Smooth muscle cell of the brain vasculature (primary cell): Measurements from ENCODE around the gene TP53BP2.
"Not testable (repeated sequence)": the region's sequence is repeated elsewhere in the genome, so short reads cannot be mapped to it uniquely, and the experiment has no call there.

Experiments used
- DNase-seq: peaks from one replicate; pipeline ENCODE4 v3.0.0-alpha.2; 2012; ENCODE audit warnings: low read depth, low spot score

The TP53BP2 gene

DNA sequence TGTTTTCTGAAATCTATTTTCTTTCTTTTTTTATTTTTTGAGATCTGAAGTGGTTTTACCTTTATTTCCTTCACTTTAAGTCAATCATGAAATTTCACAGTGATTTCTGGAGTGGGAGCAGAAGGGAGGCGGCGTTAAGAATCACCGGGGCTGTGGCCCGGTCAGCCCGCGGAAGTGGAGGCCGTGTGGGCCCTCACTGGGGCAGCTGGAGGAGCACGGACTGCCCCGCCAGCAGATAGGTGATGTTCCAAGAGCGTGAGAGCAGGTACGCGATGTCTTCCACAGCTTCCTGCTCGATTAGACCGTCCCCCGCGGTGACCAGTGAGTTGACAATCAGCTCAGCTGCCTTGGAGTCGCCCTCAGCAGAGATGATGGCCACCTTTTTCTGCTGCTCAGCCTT, 10.6 kb upstream of the TP53BP2 start:
- no peak for DNase-seq

DNA sequence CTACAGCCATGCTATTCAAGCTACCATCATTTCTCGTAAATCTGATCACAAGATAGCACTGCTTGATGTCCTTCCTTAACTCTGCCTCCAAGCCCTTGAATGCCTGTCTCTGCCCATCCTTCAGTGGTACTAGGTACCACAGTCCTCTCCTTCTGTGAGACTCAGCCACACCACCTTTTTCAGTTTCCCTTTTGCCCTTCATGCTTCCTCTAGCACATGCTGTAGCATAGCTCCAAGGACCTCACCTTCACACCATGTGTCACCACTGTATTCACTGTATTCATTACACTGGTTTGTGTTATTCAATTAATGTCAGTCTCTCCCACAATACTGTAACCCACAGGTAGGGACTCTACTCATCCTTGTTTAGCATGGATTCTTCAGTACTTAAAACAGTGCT, 8.0 kb upstream of the TP53BP2 start:
- DNase-seq = no peak

DNA sequence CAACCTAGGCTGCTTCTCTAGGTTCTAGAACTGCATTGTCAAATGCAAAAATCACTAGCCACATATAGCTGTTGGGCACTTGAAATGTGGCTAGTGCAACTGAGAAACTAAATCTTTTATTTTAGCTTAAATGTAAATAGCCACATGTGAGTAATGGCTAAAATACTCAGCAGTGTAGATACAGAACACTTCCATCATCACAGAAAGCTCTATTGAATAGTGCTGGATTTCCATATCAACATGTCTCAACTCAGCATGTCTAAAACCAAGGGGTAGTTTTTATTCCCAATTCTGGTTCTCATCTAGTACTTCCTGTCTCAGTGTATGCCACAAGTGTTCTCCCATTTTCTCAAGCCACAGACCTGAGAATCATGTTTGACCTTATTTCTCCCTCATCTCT, 7.5 kb upstream of the TP53BP2 start:
- DNase-seq = no peak

DNA sequence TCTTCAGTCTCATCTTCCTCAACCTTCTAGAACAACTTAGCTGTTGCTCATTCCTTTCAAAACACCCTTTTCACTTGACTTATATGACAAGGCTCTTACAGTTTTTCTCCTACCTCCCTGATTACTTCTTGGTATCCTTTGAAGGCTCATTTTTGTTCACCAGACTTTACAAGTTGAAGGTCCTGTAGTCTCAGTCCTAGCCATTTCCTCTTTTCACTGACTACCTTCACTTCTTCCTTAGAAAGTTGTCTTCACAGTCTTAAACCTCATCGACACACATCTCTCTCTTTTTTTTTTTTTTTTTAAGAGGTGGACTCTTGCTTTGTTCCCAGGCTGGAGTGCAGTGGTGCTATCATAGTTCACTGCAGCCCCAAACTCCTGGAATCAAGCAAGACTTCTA, 6.6 kb upstream of the TP53BP2 start:
- no peak for DNase-seq

DNA sequence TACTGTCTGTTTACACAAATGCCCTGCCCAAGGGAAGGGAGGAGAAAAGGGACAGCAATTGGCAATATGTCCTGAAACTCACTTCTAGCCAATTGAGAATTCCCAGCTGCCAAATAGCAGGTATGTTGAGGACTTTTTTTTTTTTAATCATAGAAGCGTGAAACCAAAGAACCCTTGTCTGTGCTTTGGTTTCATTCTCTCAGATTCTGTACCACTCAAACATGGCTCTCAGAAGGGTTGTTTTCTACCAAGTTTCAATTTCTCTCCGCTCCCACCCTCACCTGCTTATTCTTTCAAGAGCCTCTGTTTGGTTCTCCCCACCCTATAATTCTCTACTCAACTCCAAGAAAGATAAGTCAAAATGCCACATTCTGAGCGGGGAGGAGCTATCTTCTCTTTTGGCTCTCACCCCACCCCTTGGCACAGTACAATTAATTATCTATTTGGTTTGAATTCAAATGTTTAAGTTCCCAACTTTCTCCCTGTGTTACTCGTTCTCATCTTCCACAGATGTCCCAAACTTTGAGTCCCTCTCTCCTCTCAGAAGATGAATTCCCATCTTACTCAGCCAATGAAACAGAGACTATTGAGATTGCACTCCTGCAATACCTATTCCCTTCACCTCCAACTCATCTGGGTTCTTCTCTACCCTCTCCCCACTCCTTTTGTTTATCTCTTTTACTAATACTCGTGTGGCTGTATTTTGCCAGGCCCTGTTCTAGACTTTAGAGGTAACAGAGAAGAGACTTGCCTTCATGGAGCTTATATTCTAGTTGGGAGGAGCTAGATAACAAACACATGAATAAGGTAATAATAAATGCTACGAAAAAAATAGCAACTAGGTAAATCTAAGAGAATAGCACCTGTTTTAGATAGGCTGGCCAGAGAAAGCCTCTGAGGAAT, 3.9 kb upstream of the TP53BP2 start:
- DNase-seq = no peak

DNA sequence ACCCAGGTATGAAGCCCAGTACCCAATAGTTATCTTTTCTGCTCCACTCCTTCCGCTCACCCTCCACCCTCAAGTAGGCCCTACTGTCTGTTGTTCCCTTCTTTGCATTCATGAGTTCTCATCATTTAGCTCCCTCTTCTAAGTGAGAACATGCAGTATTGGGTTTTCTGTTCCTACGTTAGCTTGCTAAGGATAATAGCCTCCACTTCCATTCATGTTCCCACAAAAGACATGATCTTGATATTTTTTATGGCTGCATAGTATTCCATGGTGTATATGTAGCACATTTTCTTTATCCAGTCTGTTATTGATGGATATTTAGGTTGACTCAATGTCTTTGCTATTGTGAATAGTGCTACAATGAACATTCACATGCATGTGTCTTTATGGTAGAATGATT, 2.8 kb upstream of the TP53BP2 start:
- DNase-seq = no peak

DNA sequence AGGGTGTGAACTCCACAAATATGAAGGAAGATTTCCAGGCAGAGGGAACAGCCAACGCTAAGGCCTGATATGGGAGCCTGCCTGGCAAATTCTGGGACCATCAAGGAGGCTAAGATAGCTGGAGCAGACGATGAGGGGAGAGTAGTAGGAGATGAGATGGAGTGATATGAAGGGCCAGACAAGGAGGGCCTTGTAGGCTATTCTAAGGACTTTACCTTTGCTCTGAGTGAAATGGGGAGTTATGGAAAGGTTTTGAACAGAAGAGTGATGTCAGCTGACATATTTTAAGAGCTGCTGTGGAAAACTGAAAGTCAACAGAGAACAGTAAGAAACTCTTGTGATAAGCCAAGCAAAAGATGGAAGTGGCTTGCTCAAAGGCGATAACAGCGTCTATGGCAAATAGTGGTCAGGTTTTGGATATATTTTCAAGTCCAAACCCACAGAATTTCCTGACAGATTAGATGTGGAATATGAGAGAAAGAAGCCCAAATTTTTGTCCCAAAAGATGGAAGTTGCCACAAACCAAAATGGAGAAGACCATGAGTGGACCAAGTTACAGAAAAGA, 2.1 kb upstream of the TP53BP2 start:
- DNase-seq = no peak

DNA sequence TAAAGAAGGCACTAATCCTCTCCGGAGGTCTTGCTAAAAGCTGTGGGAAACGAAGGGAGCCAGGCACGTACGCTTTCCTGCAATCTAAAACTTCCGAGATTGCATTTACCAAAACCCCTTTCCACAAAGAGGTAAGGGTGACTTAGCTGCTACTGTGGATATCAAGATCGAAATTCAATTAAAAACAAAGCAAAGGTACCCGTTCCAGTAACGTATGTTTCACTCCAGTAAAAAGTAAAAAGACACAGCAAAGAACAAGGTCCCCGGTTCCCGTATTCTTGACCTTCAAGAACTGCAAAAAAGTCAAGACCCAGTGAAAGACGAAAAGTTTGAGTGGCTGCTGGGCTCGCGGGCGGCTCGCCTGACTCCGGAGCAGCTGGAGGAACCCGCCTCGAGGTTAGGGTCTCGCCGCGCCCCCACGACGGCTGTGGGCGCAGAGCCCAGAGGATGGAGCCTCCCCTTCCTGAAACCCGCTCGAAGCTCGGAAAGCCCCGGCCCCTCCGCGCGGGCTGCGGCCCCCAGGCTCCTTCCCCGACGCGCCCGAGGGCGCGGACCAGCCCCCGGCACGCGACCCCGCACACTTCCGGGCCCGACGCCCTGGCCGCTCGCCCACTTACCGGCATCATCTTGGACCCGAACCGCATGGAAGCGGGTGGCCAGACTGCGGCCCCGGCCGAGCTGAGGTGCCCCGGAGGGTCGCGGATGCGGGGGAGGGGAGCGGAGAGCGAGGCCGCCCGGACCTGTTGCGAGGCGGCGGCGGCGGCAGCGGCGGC, 524 bp downstream of the TP53BP2 start:
- no peak for DNase-seq

DNA sequence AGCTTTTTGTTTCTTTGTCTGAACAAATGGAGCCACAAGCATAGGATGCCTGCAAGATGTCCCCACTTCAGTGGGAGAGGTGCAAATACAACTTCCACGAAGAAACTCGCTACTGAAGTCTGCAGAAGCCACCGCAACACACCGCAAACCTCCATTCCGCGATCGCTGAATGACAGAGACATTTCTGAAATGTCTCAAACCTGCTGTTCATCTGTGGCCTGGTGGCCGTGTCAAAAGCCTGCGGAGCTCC, 1.0 kb downstream of the TP53BP2 start:
- no peak for DNase-seq

DNA sequence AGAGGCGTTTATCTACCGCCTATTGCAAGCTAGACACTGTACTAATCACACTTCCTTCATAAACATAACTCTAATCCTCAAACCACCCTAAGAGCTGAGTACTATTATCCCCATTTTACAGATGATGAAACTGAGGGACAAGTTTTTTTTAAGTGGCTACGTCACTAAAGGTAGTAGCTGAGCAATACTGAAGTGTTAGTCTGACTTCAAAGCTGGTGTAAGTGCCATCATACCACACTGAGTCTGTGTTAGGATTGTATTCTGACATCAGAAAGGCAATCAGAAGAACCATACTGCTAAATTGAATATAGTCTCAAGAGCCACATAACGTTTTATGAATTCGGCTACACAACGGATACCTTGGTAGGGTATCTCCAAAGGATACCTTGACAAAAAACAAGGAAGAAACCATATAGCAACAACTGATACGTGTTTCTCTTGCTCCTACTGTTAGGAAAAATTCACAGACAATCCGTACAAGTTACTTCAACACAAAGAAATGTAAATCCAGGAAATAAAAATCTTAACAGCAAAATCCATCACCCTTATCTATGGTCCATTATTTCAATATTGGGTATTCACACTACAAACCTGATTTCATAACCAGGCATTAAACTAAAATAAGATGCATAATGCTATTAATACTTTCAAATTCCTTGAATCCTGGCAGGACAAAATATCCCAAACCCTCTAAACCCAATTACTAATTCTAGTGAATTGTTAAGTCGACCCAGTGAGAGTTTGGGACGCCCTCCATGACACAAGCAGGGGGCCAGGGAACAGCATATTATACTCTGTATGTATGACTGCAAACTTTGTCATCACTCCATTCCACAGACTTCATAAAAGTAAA, 1.6 kb downstream of the TP53BP2 start:
- no peak for DNase-seq

DNA sequence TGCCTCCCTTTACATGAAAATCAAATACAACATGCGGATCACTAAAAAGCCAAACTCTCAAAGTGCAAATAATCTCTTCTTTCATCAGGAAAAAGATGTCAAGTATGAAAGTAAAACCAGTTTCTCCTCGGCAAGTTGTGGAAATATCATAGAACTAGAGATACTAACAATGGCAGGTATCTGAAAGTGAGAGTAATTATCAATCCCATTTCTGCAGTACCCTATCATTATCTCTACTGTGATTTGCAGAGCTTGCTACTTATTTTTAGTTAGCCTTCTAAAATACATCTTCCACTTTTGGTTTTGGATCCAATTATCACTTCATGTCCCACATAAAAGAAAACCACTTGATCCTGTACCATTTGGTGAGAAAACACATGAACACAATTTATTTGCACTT, 3.0 kb downstream of the TP53BP2 start:
- no peak for DNase-seq

DNA sequence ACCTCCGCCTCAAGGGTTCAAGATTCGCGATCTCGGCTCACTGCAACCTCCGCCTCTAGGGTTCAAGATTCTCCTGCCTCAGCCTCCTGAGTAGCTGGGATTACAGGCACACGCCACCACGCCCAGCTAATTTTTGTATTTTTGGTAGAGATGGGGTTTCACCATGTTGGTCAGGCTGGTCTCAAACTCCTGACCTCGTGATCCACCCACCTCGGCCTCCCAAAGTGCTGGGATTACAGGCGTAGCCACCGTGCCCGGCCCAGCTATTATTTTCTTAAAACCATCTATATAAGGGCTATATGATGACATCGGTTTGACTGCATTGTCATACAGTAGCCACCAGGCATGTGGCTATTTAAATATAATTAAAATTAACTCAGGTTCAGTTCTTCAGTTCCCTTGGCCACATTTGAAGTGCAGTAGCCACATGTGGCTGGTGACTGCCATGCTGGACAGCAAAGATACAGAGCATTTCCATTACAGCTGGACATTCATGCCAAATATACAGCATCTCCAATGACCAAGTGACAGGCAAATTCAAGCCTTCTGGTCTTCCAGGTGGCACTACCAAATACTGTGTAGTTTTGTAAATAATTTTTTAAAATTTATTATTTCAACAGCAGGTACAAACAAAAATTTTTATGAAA, 3.6 kb downstream of the TP53BP2 start:
- DNase-seq = not testable (repeated sequence)

DNA sequence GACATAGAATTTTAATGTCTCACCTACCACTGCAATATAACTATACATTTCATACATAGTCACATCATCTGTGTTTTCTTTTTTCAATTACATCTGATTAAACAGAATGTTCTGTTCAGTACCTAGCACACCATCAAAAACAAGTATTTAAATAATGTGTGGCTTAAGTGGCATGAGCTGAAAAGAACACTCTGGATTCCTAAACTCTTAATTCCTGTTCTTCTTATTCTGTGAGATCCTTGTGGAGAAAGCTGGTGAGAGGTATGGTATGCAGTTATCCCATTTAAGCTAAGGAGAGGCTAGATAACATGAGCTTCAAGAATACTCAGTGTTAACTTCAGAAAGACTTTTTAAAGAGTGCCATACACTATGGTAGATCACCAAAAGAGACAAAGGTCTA, 5.5 kb downstream of the TP53BP2 start:
- no peak for DNase-seq

DNA sequence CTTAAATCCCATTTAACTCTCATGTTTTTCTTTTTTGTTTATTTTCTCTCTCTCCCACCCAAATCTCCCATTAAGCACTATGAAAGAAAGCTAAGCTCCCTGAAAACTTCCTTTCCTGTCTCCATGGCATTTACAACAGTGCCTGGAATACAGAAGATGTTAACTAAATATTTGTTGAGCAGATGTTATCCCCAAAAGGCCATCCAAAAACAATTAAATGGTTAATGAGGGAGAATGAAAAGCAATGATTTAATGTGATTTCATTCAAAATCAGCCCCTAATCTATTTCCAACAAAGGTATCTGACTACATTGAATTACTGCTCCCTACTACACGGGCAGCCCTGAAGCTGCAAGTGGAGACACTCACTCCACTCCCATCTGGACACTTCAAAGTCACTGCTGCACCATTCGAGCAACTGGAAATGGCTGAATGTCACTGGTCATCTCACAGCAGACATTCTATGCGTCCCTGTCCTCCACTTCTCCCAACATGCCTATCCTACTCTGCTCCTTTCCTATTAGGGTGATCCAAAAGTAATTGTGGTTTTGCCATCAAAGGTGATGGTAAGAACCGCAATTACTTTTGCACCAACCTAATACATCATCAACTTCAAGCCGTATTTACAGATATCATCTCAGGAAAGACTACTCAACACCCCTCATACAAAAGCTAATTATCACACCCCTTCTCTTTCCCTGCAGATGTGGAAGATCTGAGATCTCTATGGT, 7.5 kb downstream of the TP53BP2 start:
- DNase-seq = no peak

DNA sequence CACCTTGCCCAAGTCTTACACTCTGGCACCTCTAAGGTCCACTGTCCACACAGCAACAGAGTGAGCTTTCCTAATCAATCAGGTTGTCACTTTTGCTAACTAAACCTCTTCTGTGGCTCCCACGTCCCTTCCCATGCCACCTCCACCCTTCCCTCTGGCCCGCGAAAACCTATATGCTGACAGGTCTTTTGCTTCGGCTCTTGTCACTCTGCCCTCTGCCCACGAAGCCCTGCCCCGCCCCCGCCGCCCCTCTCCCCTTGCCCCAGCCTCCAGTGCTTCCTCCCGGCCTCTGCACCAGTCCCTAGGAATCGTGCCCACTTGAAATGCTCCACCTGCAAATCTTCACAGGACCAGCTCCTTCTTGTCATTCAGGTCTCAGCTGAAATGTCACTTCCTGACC, 8.1 kb downstream of the TP53BP2 start:
- no peak for DNase-seq

DNA sequence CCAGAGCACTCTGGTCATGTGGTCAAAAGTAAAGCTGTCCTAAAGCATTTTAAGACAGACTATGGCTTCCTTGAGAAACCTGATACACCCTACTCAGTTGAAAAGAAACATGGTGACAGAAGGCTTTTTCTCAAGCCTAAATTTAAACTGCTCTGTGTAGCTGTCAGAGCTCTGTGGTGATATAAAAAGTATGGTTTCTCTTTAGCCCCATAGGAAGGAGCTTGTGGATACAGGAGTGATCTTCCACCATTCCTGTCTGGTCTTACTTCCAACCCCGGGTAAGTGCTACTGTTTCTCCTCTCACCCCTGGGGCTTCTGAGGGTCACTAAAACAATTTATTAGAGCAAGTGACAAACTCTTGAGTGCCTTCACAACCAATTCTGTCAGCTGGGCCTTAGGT, 8.5 kb downstream of the TP53BP2 start:
- no peak for DNase-seq

DNA sequence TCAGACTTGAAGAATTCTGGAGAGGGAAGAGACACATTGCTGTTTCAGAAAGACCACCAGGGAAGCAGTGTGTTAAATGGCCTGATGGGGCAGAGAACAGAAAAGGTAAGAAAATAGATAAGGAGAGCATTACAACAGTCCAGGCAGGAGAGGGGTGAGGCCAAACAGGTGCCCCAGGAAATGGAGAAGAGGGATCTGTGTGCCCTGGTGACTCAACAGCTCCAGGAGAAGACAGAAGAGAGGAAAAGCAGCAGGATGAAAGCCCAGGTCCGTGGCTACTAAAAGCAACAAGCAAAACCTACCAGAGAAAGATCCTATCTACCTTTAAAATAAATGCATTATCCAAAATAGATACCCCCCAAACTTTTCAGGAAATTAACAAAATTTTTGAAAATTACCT, 9.2 kb downstream of the TP53BP2 start:
- DNase-seq = no peak

DNA sequence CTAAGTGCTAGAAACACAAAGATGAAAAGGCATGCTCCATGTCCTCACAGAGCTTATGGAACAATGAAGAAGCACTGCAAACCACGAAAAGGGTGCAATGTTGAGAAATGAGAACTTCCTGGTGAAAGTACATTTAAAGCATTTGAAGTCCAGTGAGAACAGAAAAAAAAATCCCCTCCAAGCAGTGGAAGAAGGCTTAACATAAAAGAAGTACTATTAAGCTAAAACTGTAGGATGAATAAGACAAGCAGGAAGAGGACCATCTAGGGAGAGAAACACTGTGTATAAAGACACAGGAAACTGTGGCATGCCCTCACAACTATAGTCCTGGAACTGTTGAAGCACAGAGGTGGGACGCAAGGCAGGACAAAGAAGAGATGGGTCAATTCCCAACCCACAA, 10.0 kb downstream of the TP53BP2 start:
- DNase-seq = no peak

DNA sequence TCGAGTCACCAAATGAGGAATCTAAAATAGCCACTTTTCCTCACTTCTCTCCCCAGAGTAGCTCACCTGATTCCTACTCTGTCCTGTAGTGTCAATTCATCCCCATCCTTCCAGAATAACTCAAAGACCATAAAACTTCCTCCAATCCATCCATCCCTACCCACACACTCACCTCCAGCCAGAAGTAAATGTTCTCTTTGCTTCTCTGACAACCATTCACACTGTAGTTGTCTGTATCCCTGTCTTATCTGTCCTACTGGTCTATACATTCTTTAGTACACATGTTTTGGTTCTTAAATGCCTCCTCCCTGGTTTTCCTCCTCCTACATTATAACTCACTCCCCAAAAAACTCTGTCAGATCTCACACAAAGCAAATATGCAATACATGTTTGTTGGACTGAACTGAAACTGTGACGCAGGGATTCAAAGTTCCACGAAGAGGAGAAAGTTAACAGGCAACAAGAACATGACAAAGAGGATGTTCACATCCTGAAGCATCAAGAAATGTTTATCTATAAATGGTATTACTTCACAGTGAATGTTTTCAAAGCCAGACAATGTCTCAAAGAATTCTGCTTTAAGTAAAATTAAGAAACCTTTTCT, 11.0 kb downstream of the TP53BP2 start:
- DNase-seq = no peak

DNA sequence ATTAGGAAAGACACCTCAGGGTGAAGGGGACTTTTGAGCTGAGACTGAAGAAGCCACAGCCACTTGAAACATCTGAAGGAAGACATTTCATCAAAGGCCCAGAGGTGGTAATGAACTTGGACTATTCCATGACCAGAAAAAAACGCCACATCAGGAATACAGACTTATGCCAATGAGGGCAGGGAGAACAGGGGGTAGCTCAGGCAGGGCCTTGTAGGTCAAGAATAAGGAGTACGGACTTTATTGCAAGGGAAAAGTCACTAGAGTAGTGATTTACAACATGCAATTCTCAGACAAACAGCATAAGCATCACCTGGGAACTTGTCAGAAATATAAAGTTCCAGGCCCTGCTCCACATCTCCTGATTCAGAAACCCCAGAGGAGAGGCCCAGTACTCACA, 11.8 kb downstream of the TP53BP2 start:
- no peak for DNase-seq

DNA sequence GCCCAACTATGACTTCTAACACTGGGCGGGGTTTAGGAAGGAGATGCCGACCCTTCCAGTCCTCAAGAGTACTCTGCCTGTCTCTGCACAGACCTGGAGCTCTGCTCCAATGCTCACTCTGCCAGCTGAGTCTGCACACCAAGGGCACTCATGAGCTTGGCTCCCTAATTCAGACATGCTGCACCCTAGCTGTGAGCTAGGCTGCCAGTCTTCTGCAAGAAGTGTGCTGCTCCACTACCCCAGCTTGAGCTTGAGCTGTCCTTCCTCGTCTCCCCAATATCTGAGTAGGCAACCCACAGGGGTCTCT, 13.2 kb downstream of the TP53BP2 start:
- DNase-seq = no peak
